Activated CD8-positive, alpha-beta memory T cell treated with anti-CD3 and anti-CD28 coated beads, Interleukin-2, amount 50 U/mL, for 1 hour (primary cell): ENCODE data around the gene HSP90AB1.
"Not testable (repeated sequence)": the region's sequence is repeated elsewhere in the genome, so short reads cannot be mapped to it uniquely, and the experiment has no call there.

Experiments
- DNase-seq: peaks from one replicate; pipeline ENCODE4 v3.0.0-alpha.2; 2020; ENCODE audit errors: extremely low read depth

HSP90AB1 gene

DNA sequence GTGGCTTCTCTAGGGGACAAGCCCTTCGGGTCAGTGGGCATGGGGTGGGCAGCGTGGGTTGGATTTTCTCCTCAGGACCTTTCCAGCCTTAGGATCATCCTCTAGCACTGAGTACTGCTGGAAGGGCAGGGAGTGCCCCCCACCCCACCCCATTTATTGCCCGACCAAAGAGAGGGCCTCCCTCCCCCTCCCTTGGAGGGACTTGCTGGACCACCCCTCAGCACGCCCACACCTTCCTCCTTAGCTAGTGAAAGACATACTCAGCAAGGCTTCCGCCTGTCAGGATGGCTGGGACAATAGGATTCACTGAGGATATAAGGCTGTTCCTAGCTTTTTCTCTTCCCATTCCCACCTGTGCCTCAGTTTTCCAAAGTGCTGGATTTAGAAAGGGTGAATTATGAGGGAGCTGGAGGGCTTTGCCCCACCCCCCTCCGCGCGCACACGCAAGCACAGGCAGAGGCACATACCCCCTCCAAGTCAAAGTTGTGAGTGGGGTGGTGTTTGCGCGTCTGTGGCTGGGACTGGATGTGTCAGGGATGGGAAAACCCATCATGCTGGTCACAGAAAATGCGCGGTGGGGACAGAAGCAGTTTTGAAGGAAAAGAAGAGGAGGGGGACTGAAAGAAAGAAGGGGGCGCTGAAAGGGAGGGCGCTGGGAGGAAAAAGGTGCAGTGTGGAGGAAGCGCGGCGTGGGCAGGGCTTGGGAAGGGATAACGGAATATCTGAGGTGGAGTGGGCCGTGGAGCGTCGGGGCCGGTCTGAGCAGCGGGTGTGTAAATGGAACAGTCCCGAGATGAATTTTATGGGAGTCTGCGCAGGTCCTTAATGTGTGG lies 24.2 kb upstream of the HSP90AB1 start:
- DNase-seq: no peak

DNA sequence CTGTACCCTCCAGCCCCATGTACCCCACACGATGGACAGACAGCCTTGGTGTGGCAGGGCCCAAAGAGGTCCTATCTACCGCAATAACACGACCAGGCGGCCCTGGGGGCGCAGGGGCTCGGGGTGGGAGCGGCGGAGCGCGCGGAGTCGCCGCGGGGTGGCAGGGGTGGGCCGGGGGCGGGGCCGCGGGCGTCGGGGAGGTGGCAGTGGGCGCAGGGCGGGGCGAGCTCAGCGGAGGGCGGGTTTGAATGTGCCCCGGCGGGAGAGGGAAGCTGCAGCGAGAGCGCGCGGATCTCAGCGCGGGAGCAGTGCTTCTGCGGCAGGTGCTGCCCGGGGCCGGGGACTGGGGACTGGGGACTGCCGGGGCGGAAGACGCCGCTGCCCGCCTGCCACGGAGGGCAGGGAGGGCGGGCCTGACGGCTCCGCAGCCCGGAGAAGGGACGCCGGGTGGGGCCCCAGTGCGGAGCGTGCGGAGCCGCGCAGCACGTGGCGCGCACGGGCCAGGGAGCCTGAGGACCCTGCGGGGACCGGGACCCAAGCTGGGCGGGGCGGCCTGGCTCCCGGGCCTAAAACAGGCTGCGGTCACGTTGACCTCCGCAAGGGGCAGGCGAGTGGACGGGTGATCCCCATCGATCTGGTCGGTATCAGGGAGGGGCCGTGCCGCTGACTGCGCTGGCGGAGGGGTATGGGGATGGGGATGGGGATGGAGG lies 23.4 kb upstream of the HSP90AB1 start, which contains the start of gene SLC29A1:
TSS of gene SLC29A1 (plus strand) at position 277 of the 710 bp plus-strand sequence. CDS start 3,719 bp downstream, outside the sequence.
- peak; percentile 35 for DNase-seq

GRCh38 chr6:44224029-44224964 lies 22.6 kb upstream of the HSP90AB1 start:
- no peak for DNase-seq

- DNase-seq: no peak
These were observed 22.0 kb upstream of the HSP90AB1 start for GRCh38 chr6:44224965-44225305.

DNA sequence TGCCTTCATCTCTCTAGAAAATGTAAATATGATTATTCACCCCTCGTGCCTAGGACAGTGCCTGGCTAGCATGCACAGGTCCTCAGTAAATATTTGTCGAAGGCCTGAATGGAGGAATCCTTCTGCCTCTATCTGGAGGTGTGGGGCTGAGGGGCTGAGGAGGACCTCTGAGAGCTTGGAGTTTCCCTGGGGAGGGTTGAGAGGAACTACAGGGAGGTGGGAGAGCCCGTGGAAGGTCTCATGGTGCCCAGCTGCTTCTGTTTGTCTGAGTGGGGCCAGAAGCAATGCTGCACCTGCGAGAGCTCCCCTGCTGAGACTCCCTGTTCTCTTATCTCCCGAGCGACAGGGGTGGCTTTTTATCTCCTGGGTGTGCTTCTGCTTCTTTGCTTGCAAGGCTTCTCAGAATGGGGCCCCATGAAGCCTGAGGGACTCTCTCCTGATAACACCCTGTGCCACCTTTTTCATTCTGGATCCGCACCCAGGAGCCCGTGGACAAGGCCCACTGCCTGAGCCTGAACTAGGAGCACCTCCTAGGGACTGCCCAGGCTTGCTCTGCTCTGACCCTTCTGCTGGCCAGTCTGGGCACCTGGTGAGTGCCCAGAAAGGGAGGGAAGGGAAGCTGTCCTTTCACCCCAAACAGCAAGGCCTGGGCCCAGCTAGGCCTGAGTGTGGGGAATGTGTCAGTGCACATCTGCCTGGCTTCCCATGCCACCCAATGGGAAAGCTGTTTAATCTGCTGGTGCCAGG lies 21.1 kb upstream of the HSP90AB1 start:
- no peak for DNase-seq

DNA sequence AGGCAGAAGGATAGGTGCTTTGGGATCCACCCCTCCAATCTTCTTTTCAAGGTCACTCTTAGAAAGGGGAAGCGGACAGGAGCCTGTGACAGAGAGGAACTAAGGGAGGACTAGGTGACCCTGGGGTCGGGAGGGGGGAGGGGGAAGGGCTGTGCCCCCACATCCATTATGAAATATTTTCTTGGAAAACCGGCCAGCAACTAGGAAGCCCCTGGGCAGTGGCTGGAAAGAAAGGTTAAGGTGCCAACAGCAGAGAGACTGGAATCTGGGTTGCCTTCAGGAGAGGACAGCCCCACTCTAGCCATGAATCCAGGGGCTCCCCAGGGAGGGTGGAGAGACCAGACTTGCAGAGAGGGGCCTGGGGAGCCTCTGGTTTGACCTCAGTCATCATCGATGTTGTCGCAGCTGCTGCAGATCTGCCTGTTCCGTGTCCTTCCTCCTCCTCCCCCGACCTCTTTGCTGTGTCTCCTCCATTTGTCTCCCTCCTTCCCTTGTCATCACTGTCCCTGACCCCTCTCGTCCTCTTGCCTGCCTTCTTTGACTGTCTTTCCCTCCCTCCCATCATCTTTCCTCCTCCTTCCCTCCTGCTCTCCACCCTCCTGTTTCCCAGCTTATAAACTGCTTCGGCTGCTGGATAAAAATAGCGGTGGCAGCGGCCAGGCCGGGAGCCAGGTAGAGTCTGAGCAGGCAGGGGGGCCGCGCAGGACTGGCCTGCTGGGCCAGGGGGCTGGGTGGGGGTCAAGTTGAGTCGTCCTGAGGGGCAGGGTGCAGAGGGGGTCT lies 20.3 kb upstream of the HSP90AB1 start:
- no peak for DNase-seq

GRCh38 chr6:44227148-44227793 lies 19.6 kb upstream of the HSP90AB1 start:
- no peak for DNase-seq

GRCh38 chr6:44228031-44228430 lies 18.9 kb upstream of the HSP90AB1 start:
- DNase-seq: no peak

DNA sequence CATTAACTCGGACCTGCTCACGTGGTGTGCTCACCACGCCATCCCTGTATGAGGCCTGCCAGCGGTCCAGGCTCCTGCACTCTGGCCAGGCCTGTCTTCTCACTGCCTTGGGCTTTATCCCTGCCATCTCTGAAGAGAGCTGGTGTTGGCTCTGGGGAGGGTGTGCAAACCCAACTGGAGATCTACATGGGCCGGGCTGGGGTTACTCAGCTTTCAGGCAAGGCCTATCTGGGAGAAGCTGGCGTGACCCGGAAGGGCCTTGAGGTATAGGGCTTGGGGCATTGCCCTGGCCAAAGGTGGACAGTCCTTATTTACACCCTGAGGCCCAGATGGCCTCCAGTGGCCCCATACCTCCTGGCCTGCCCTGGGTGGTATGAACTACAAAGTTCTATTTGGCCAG lies 18.5 kb upstream of the HSP90AB1 start:
- DNase-seq: no peak

DNA sequence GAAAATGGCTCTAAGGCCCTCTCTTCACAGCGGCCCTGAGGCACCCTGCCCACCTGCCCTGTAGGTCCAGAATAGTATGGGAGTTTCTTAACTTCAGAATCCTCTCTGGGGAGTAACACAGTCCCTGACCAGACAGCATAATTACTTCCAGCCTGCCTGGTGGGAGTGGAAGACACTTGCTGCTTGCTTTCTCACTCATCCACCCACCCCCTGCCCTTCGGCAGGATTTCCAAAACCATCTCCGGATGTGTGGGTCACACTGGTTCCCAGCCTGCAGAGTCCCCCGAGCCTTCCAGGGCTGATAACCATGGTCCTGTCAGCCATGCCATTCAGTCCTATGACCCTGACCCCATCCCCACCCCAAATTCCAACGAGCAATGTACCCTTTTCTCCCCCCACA lies 18.1 kb upstream of the HSP90AB1 start:
- DNase-seq: no peak

DNA sequence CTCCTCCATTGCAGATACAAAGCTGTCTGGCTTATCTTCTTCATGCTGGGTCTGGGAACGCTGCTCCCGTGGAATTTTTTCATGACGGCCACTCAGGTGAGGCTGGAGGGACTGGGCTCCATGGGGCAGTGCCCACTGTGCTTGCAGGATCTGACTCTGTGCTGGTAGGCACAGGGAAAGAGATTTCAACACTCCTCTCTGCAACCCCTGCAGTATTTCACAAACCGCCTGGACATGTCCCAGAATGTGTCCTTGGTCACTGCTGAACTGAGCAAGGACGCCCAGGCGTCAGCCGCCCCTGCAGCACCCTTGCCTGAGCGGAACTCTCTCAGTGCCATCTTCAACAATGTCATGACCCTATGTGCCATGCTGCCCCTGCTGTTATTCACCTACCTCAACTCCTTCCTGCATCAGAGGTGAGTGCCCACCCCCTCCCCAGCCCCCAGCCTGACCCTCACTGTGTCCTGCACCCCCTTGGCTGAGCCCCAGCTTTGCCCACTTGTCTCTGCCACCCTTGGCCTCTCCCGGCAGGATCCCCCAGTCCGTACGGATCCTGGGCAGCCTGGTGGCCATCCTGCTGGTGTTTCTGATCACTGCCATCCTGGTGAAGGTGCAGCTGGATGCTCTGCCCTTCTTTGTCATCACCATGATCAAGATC lies 17.4 kb upstream of the HSP90AB1 start:
- no peak for DNase-seq

DNA sequence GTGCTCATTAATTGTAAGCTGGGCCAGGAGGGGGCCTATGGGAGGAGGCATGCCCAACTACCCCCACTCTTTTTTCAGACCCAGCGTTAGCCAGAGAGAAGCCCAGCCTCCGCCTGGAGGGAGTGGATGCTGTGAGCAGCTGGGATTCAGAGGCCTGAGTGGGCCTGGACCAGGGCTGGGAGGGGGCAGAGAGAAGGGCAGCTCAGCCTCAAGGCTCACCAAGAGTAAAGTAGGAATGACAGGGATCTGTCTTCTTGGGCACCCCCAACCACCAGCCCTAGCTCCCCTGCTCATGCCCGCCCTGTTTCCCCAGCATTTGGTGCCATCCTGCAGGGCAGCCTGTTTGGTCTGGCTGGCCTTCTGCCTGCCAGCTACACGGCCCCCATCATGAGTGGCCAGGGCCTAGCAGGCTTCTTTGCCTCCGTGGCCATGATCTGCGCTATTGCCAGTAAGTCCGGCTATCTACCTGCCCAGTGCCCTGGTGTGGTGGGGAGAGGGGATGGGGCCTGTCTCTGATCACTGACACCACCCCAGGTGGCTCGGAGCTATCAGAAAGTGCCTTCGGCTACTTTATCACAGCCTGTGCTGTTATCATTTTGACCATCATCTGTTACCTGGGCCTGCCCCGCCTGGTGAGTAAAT lies 16.7 kb upstream of the HSP90AB1 start:
- no peak for DNase-seq

- DNase-seq: not testable (repeated sequence)
These were observed 15.5 kb upstream of the HSP90AB1 start for GRCh38 chr6:44231426-44231825.

DNA sequence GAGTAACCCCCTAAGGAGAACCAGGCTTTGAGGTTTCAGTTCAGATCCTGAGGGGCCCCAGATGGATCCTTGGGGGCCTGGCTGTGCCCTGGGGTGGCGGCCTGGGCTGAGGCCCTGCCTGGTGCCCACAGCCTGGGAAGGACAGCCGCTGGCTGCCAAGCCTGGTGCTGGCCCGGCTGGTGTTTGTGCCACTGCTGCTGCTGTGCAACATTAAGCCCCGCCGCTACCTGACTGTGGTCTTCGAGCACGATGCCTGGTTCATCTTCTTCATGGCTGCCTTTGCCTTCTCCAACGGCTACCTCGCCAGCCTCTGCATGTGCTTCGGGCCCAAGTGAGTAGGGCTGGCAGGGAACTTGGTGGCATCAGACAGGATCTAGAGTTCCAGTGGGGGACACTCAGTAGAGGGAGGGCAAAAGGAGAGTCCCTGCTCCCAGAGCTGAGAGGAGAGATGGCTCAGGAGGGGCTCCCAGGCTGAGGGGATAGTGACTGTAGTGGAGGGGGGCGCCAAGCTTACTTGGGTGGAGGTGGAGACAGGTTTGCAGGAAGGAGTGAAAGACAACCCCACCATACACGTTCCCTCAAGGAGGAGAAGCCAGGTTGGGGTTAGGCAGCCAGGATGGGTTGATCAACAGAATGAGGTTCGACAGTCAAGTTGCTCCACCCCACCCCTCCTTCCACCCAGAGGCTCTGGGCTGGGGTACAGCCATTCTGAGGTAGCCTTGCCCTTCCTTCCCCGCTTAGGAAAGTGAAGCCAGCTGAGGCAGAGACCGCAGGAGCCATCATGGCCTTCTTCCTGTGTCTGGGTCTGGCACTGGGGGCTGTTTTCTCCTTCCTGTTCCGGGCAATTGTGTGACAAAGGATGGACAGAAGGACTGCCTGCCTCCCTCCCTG lies 14.0 kb upstream of the HSP90AB1 start:
- DNase-seq: no peak

DNA sequence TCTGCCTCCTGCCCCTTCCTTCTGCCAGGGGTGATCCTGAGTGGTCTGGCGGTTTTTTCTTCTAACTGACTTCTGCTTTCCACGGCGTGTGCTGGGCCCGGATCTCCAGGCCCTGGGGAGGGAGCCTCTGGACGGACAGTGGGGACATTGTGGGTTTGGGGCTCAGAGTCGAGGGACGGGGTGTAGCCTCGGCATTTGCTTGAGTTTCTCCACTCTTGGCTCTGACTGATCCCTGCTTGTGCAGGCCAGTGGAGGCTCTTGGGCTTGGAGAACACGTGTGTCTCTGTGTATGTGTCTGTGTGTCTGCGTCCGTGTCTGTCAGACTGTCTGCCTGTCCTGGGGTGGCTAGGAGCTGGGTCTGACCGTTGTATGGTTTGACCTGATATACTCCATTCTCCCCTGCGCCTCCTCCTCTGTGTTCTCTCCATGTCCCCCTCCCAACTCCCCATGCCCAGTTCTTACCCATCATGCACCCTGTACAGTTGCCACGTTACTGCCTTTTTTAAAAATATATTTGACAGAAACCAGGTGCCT lies 13.3 kb upstream of the HSP90AB1 start:
- no peak for DNase-seq

GRCh38 chr6:44234101-44235025 lies 12.5 kb upstream of the HSP90AB1 start:
- no peak for DNase-seq

DNA sequence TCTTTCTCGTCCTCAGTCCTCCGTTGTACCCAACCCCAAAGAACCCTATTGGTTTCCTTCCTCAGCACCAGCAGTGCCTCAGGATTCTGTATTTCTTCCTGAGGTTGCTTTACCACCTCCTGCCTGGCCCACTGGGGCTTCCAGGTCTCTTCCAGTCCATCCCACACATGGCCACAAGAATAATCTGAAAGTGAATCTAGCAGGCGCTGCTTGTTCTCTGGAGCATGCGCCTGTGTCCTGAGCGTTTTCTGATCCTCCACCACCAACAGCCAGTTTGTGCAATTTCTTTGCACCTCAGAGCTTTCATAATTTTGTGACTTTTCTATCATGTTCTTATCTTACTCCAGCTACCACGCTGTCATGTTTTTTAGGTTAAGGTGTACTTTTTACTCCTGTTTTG lies 11.6 kb upstream of the HSP90AB1 start:
- DNase-seq: no peak
